ENCODE data around the gene LCN10.
"Not testable (repeated sequence)": the region's sequence is repeated elsewhere in the genome, so short reads cannot be mapped to it uniquely, and the experiment has no call there.

Gene LCN10
- long read RNA-seq, donor 1, result 0 reads
- long read RNA-seq, donor 2, result 0 reads
- long read RNA-seq, donor 3, result 0 reads
- long read RNA-seq, donor 4, result 0 reads
- long read RNA-seq, donor 5, result 0 reads
- long read RNA-seq, donor 6, result 0 reads
- long read RNA-seq, donor 7, result 0 reads
- long read RNA-seq, donor 8, result 0 reads

DNA sequence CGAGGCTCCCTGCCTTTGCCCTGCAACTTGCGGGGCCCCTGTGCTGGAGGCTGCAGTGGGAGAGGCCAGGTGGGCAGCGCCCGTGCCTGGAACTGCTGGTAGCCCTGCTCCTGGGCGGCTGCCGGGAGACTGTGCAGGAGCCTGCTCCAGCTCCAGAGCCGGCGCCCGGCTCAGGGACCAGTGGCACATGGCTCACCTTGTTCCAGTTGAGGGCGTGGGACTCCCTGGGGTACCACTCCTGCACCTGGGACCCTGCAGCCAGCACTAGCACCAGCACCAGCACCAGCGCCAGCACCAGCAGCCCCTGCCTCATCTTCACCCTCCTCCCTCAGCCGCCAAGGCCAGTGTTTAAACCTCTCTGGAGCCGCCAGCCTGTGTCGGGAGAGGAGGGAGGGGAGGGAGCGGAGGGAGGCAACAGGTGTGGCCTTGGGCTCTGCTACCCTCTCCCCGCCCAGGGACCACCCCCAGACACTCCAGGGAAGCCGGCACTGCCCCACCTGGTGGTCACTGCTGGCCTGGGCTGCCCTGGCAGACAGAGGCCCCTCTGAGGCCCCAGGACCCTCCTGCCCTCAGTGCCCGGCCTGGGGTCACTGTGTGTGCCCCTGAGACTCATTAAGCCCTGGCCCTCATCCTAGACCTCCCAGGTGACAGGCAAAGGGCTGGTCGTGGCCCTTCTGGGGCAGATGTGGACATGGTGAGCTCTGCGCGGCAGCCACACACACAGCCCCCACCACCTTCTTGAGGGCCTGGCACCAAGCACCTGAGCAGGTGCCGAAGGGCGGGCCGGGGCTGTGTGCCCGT lies at the start of gene LCN10:
Gene LCN10, minus strand, starts transcription at position 350 of the 801 bp plus-strand sequence. Its CDS starts 37 bp downstream, at position 313.
- peak; percentile 77 for DNase-seq

DNA sequence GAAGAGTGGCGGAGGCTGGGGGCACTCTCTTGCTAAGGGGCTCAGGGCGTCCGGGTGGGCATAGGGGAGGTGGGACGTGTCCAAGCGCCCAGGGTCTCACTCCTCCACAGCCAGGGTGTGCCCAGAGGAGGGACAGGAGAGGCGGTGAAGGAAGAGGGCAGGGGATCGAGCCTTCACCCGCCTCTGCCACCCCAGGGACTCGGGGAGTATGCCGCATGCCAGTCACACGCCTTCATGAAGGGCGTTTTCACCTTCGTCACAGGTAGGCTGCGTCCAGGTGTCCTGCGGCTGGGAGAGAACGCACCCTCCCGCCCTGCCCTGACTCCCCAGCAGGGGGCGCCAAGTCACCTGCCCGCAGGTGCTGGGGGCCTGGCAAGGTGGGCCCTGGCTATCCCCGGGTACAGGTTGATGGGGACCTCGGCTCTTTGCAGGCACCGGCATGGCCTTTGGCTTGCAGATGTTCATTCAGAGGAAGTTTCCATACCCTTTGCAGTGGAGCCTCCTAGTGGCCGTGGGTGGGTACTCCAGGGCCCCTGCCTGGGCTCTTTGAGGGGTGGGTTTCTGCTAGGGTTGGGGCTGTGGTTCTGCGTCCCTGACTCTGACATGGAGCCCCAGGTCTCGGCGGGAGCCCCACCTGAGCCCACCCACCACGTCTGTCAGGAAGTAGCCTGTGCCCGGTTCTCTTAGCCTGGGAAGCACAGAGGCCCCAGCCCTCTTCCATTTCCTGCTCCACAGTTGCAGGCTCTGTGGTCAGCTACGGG lies 49.0 kb upstream of the LCN10 start:
- DNase-seq, result peak; percentile 69

DNA sequence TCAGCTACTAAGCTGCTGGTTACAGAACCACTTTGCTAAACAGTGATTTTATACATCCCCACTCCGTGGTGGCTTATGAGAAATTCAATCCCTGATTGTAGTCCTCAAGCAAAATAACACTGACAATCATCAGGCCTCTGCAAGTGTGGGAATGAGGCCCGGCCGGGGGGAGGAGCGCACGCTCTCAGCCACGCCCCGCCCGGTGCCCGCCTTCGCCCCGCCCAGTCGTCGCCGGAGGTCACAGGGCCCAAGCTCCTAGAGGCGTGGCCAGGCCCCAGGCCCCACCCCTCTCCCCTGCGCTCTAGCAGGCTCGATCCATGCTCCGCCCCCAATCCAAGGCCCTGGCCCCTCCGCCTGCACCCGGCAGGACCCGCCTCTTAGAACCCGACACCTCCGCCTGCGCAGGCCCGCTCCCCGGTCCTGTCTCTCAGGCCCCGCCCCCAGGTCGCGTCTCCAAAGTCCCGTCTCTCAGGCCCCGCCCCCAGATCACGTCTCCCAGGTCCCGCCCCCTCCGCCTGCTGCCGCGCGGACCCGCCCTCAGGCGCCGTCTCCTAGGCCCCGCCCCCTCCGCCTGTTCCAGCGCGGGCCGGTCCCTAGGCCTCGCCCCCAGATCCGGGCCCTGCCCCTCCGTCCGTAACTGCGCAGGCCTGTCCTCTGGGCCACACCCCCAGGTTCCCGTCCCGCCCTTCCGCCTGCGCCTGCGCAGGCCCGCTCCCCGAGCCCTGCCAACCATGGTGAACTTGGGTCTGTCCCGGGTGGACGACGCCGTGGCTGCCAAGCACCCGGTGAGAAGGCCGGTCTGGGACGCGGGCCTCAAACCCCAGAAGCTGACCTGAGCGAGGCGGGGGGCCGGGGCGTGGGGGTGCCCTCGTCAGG lies 48.1 kb upstream of the LCN10 start, which contains the start of gene TMEM141:
Gene TMEM141, plus strand, starts transcription at position 705 of the 876 bp plus-strand sequence. Its CDS starts 27 bp downstream, at position 732.
- peak; percentile 92 for DNase-seq

DNA sequence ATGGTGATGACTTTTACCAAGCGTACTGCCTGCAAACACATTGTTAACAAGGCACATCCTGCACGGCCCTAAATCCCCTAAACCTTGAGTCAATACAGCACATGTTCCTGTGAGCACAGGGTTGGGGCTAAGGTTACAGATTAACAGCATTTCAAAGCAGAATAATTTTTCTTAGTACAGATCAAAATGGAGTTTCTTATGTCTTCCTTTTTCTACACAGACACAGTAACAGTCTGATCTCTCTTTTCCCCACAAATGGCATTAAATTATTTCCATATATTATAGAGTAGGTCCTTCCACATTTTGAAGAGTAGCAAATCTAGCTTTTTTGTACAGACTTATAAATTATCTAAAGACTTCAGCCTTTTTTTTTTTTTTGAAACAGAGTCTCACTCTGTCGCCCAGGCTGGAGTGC lies 46.8 kb upstream of the LCN10 start:
- no peak for DNase-seq

DNA sequence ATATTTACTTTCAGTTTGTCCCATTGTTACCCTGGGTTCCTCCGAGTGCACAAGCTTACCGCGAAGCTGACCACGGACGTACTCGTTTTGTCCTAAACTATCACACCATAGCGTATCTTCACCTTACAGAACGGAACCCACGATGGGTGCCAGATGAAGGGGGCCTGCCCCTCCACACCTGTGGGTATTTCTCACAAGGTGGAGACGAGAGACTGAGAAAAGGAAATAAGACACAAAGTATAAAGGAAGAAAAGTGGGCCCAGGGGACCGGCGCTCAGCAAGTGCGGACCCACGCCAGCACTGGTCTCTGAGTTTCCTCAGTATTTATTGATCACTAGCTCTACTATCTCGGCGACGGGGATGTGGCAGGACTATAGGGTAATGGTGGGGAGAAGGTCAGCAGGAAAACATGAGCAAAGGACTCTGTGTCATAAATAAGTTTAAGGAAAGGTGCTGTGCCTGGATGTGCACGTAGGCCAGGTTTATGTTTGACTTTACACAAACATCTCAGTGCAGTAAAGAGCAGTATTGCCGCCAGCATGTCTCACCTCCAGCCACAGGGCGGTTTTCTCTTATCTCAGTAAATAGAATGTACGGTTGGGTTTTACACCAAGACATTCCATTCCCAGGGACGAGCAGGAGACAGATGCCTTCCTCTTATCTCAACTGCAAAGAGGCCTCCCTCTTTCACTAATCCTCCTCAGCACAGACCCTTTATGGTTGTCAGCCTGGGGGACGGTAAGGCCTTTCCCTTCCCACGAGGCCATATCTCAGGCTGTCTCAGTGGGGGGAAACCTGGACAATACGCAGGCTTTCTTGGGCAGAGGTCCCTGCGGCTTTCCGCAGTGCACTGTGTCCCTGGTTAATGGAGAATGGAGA lies 46.1 kb upstream of the LCN10 start:
- not testable (repeated sequence) for DNase-seq

DNA sequence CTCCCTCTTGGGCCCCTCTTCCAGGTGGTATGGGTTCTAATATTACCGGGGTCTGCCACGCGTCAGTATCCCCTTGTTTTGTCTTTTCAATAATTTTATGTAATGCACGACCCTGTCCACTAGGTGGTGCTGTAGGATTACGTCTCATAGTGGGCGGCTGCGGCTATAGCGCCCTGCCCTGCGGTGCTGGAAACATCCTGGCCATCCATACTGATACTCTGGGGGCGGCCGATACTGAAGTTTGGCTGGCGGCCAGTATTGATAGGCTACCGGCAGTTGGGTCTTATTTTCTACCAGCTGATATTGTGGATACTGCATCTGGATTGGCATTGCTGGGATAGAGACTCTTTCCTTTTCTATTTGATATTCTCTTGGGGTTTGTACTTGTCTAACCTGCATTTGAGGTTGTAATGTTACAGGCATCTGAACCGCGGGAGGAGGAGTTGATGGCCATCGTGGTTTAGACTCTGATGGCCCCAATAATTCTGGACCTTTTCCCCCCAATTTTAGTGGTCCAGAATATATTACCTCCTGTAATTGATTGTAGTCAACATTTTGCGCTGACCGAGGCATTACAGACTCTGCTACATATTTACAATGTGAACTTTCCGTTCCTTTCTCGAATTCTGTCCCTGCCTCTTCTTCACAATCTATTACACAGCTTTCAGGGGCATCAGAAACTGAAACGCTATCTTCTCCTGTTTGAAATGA lies 45.1 kb upstream of the LCN10 start:
- peak; percentile 72 for DNase-seq

DNA sequence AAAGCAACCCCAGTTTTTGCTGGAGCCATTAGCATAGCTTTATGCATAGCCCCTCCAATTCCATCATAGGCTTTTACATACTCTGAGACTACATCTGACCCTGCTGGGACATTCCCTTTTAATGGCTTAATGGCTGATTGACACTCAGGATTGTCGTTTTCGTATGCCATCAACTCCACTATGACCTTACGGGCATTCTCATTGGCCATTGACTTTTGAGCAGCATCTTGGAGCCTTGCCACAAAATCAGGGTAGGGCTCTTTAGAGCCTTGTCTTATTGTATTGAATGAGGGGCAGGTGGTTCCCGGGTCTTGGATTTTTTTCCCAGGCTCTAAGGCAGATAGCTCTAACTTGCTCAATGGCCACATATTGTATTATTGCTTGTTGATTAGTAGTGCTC lies 44.2 kb upstream of the LCN10 start:
- not testable (repeated sequence) for DNase-seq

DNA sequence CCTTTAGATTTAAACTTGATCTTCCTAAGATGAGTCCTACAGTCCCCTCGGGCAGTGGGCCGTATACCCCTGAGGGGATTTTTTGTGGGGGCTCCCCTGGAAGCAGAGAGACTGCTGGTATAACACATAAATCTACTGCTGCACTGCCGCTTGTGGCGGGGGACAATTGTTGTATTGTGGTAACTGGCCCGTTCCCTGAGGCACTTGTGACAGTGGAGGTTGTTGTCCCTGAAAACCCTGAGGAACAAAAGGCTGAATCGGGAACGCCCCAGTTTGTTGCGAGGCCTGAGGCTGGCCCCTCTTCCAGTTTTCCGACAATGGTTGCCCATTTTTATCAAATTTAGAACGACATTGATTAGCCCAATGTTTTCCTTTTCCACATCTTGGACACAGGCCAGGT lies 43.7 kb upstream of the LCN10 start:
- no peak for DNase-seq

DNA sequence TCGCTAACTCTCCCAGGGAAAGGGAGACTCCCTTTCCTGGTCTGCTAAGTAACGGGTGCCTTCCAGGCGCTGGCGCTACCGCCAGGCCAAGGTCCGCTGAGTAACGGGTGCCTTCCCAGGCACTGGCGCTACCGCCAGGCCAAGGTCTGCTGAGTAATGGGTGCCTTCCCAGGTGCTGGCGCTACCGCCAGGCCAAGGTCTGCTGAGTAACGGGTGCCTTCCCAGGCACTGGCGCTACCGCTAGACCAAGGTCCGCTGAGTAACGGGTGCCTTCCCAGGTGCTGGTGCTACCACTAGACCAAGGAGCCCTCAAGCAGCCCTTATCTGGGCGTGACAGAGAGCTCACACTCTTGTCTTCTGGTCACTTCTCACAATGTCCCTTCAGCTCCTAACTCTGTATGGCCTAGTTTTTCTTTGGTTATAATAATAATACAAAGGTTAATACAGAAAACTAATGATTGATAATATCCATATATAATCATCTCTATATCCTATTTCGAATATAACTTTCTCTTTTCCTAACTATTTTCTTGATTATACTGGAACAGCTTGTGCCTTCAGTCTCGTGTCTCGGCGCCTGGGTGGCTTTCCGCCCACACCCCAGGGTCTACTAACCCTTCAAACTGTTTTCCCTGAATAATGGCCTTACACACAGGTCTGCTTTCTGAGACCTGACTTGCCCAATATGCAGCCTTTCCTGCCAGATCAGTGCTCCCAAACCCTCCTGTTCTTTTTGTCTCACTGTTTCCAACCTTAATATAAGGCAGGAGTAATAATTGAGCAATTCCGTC lies 43.0 kb upstream of the LCN10 start:
- DNase-seq, result not testable (repeated sequence)

DNA sequence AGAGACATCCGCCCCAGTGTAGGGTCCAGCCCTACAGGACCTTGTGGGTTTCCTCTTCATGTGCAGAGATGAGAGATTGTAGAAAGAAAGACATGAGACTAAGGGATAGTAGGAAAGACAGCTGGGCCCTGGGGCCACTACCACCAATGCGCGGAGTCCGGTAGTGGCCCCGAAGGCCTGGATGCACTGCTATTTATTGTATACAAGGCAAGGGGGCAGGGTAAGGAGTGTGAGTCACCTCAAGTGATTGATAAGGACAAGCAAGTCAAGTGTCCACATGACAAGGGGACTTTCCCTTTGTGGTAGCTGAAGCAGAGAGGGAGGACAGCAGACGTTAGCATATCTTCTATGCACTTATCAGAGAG lies 42.2 kb upstream of the LCN10 start:
- no peak for DNase-seq

DNA sequence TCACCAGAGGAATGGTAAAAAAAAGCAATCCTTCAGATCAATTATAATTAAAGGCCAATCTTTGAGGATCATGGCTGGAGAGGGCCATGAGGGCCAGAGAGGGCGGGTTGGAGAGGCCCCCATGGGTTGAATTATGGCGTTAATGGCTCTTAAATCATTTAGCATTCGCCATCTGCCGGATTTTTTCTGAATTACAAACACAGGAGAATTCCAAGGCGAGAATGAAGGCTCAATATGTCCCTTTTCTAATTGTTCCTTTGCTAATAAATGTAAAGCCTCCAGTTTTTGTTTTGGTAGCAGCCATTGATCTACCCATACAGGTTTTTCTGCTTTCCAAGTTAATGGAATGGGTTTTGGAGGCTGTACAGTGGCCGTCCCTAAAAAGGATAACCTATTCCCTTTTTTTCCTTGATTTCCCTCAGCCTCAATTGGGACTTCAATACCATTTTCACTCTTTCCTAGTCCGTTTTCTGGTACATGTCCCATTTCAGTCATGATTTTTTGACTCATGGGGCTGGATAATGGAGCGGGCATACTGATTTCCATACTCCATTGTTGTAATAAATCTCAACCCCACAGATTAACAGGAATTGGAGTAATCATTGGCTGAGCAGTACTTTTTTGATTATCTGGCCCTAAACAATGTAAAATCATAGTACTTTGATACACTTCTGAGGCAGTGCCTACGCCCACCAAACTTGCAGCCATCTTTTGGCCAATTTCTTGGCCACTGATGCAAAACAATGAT lies 41.7 kb upstream of the LCN10 start:
- no peak for DNase-seq

DNA sequence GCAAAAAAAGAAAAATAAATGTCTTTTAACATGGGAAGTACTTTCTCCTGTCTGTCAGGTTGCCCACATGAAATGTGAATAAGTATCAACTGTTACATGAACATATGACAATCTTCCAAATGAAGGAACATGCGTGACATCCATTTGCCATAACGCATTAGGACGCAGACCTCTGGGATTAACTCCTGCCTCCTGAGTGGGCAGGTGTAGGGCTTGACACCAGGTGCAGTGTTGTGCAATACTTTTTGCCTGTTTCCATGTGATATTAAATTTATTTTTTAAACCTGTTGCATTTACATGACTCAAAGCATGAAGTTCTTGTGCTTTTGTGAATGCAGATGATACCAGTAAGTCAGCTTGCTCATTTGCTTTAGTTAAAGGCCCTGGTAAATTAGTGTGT lies 39.7 kb upstream of the LCN10 start:
- no peak for DNase-seq

DNA sequence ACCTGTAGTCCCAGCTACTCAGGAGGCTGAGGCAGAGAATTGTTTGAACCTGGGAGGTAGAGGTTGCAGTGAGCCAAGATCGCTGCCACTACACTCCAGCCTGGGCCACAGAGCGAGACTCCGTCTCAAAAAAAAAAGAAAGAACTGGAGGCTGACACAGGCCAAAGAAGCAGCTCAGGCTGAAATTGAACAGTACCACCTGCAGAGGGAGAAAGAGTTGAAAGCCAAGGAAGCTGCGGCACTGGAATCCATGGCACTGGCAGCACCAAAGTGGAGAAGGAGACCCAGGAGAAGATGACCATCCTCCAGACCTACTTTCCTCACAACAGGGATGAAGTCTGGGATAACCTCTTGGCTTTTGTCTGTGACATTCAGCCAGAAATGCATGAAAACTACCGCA lies 37.1 kb upstream of the LCN10 start:
- no peak for DNase-seq

DNA sequence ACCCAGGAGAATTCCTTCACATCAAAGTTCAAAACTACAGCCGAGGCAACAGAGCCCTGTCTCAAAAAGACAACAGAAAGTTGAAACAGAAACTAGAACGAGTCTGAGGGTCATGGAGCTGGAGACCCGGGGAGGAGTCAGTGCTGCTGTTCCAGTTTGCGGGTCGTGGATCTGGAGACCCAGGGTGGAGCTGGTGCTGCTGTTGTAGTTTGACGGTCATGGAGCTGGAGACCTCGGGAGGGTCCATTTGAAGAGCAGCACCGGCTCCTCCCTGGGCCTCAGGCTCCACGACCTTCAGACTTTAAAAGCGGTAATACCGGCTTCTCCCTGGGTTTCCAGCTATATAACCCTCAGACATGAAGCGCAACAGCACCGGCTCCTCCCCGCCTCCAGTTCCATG lies 34.6 kb upstream of the LCN10 start:
- no peak for DNase-seq

DNA sequence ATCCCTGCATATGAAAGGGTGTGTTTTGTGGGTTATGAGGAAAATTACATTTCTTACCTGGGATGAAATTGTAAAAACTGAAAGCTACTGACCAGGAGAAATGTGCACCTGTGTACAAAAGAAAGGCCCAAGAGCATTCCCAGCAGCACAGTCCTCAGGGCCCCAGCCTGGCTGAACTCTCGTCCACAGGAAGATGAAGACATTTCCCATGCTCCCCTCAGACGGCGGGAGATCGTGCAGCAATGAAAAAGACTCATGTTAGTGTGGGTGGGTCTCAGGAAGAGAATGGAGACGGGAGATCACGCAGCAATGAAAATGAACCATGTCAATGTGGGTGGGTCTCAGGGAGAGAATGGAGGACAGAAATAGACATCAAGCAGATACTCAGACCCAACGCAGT lies 34.2 kb upstream of the LCN10 start:
- no peak for DNase-seq

DNA sequence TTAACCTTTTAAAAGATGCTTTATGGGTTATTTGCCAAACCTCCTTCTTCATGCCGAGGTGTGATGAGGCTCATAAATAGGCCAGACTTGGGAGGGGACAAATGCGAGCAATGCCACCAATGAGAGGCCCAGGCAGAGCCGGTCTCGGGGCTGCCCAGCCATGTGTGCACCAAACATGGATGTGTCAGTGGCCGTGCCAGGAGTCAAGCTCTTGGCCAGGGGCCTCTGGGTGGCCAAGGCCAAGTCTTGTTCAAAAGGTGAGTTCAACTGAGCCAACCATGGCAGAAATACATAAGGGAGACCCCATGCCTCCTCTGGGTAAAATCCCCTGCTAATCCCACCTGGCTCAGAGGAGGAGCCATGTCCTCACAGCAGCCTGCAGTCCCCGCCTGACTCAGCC lies 32.5 kb upstream of the LCN10 start:
- no peak for DNase-seq

DNA sequence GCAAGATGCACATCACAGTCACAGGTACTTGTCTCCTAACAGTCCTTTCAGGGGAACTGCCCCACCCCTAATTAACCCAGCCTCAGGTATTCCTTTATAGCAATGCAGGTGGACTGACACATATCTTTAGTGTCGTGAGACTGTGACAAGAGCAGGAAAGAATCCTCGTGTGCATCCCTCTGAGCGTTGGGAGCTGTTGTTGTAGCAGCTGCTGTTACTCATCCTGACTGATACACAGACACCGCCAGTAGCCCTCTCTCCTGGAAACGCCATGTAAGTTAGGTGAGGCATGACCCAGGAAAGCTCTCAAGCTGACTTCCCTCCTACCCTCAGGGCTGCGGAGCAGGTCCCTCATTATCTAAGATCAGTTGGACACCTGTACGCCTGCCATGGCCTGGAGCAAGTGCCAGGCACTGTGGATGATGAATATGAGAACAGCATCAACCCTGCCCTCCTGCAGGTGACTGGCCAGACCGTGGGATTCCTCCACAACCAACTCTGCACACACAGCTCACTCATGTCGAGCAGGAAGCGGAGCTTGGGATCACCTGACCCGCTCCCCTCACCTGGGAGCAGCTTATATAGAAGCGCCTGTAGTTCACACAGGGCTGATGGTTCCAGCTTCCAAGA lies 31.8 kb upstream of the LCN10 start:
- no peak for DNase-seq

DNA sequence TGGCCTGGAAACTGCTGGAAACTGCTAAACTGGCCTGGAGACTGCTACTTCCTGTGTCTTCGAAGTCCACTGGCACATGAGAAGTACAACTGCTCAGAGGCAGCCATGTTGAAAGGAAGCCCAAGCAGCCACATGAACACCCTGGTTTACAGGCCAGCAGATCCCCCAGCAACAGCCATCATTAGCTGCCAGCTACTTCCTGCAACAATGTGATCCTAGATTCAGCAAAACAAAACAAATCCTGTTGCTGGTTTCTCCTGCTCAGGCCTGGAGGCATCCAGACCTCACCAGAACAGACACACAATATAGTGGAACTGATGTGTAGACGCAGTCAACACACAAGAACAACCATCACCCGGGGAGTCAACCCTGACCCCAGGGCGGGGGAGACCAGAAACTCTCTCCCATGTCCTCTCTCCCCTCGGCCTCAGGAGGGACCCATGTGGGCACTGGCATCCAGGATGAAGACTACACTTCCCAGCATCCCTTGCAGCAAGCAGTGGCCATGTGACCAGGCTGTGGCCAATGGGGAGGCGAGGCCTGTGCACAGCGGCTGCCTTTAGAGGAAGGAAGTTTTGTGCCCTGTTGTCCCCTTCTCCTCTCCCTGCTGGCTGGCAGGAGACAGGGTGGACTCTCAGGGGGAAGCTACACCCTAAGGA lies 30.8 kb upstream of the LCN10 start:
- no peak for DNase-seq
